ENCODE results near the gene SDC1.

DNA sequence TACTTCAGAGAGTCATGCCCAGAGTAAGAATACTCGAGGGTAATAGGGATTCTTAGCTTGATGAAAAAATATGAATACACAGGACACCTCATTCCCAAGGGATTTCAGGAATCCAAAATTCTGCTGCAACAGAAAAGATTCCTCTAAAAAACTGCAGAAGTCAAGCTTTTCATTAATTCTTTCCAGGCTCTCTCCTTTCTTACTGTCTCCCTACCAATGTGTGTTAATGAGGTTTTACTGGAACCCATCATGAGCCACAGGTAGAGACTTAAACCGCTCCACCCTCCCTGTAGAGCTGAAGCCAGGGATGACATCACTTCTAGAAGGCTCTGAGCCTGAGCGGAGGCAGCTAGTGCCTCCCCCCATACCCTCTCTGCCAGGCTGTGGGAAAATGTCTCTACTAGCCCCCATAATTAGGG is 3.4 kb downstream of the SDC1 start:
- TF ChIP-seq, protein P1, sequence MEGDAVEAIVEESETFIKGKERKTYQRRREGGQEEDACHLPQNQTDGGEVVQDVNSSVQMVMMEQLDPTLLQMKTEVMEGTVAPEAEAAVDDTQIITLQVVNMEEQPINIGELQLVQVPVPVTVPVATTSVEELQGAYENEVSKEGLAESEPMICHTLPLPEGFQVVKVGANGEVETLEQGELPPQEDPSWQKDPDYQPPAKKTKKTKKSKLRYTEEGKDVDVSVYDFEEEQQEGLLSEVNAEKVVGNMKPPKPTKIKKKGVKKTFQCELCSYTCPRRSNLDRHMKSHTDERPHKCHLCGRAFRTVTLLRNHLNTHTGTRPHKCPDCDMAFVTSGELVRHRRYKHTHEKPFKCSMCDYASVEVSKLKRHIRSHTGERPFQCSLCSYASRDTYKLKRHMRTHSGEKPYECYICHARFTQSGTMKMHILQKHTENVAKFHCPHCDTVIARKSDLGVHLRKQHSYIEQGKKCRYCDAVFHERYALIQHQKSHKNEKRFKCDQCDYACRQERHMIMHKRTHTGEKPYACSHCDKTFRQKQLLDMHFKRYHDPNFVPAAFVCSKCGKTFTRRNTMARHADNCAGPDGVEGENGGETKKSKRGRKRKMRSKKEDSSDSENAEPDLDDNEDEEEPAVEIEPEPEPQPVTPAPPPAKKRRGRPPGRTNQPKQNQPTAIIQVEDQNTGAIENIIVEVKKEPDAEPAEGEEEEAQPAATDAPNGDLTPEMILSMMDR (conservative IDR thresholded peaks at IDR 0.05), result no peak
- TF ChIP-seq ZFX (IDR thresholded peaks at IDR 0.05), result no peak

Measured in C4-2B (cell line).